HCT116 (cell line): ENCODE data around the gene BOC. TPM values are rescaled to one million over a fixed set of nuclear protein-coding genes. Genes with fewer than 3 reads are reported as not detected.

Source experiments
- ATAC-seq: fragments of 200-7000 bp; cut with Tn5 transposase; 2 replicates; pipeline ENCODE4 v1.9.1; 2020; ENCODE audit warnings: mild to moderate bottlenecking, moderate library complexity
- BruUV-seq: library from RNA; stranded (reverse); fragments of 400-500 nt; replicated peaks from 2 replicates; lab custom pipeline; 2021; lab: Mats Ljungman, UMichigan
- CTCF ChIA-PET: fragments of 300-600 bp; sonication (Branson Sonifier 250); formaldehyde crosslinking; loops from one replicate; lab custom pipeline; 2021; ENCODE audit warnings: antibody characterized with exemption; lab: Charles Lee
- POLR2A ChIA-PET: fragments of 300-600, 350-600 bp; sonication (Branson Sonifier 250); formaldehyde crosslinking; loops from one replicate; lab custom pipeline; 2021; ENCODE audit warnings: antibody characterized with exemption; lab: Charles Lee
- RAD21 ChIA-PET, 2 experiments: fragments of 300-600 bp; sonication (Branson Sonifier 250); formaldehyde crosslinking; loops; one replicate each; lab custom pipeline; 2023; ENCODE audit warnings: low total read pairs in 2 of 2; ENCODE audit not compliant: uncharacterized antibody in 2 of 2, unreplicated experiment in 2 of 2, low non-redundant PET in 1 of 2; lab: Charles Lee
- DNase-seq: peaks from one replicate; pipeline ENCODE4 v3.0.0-alpha.2; 2010; ENCODE audit warnings: low read depth, low spot score
- H2AFZ ChIP-seq: fragments of 200-600 bp; shearing (Covaris generic), sonication (generic); 2 replicates; pipeline ENCODE4 v1.6.1; 2017; ENCODE audit warnings: low read depth, mixed run types, mixed read lengths, antibody characterized with exemption, low read length; ENCODE audit not compliant: poor library complexity, severe bottlenecking
- H3K27ac ChIP-seq: 2 replicates; pipeline ENCODE4 v1.5.1; 2012; ENCODE audit warnings: low read depth, low read length
- H3K27me3 ChIP-seq: fragments of 200-600 bp; sonication (generic); 2 replicates; pipeline ENCODE4 v1.6.1; 2016; ENCODE audit warnings: mixed run types, low read length, mixed read lengths; ENCODE audit not compliant: insufficient read depth
- H3K36me3 ChIP-seq, 2 experiments: fragments of 200-500 bp in 1 of 2; fragments of 200-600 bp in 1 of 2; sonication (Bioruptor generic) in 1 of 2; sonication (generic) in 1 of 2; 2 replicates each; pipeline versions ENCODE4 v1.5.1 to v1.6.1; 2014 to 2016; ENCODE audit warnings: low read length in 2 of 2, inconsistent platforms in 1 of 2, mixed read lengths in 1 of 2, mixed run types in 1 of 2; ENCODE audit not compliant: insufficient read depth in 2 of 2, control insufficient read depth in 1 of 2
- H3K4me1 ChIP-seq, 2 experiments: fragments of 200-600 bp in 1 of 2; sonication (generic) in 1 of 2; 2 replicates each; pipeline versions ENCODE4 v1.5.1 to v1.6.1; 2012 to 2017; ENCODE audit warnings: low read length in 2 of 2, inconsistent platforms in 1 of 2, mild to moderate bottlenecking in 1 of 2, mixed read lengths in 1 of 2, mixed run types in 1 of 2, moderate library complexity in 1 of 2; ENCODE audit not compliant: insufficient read depth in 2 of 2, control insufficient read depth in 1 of 2
- H3K4me2 ChIP-seq: fragments of 200-600 bp; sonication (generic); 2 replicates; pipeline ENCODE4 v1.6.1; 2017; ENCODE audit warnings: mixed run types, low read length, mixed read lengths
- H3K4me3 ChIP-seq, 2 experiments: fragments of 200-600 bp in 1 of 2; sonication (generic) in 1 of 2; replicated peaks in 1 of 2; 2 replicates each; pipeline ENCODE4 v1.5.1; 2011 to 2016; ENCODE audit warnings: low read length in 2 of 2, control low read depth in 1 of 2, low read depth in 1 of 2, mild to moderate bottlenecking in 1 of 2, mixed read lengths in 1 of 2, mixed run types in 1 of 2
- H3K79me2 ChIP-seq: fragments of 200-600 bp; sonication (generic); 2 replicates; pipeline ENCODE4 v1.6.1; 2017; ENCODE audit warnings: mild to moderate bottlenecking, mixed run types, low read length, moderate library complexity, mixed read lengths; ENCODE audit not compliant: insufficient read depth
- H3K9ac ChIP-seq: fragments of 200-600 bp; sonication (generic); 2 replicates; pipeline ENCODE4 v1.6.1; 2016; ENCODE audit warnings: low read length, mixed read lengths
- H3K9me2 ChIP-seq: fragments of 200-600 bp; sonication (generic), shearing (Covaris generic); 2 replicates; pipeline ENCODE4 v1.6.1; 2017; ENCODE audit warnings: mixed run types, mild to moderate bottlenecking, moderate library complexity; ENCODE audit not compliant: insufficient read depth
- H3K9me3 ChIP-seq, 2 experiments: fragments of 200-500 bp in 1 of 2; fragments of 200-600 bp in 1 of 2; sonication (Bioruptor generic) in 1 of 2; sonication (generic) in 1 of 2; 2 replicates each; pipeline ENCODE4 v1.6.1; 2014 to 2017; ENCODE audit warnings: low read length in 2 of 2, mixed read lengths in 2 of 2, inconsistent platforms in 1 of 2, low read depth in 1 of 2, mild to moderate bottlenecking in 1 of 2, mixed run types in 1 of 2, moderate library complexity in 1 of 2; ENCODE audit not compliant: control insufficient read depth in 1 of 2, insufficient read depth in 1 of 2
- H4K20me1 ChIP-seq: fragments of 200-600 bp; sonication (generic), shearing (Covaris generic); 2 replicates; pipeline ENCODE4 v1.6.1; 2017; ENCODE audit warnings: mixed run types, mild to moderate bottlenecking, moderate library complexity; ENCODE audit not compliant: insufficient read depth
- ATF3 ChIP-seq: IDR thresholded peaks from 2 replicates; pipeline ENCODE4 v1.6.1; 2012
- CEBPB ChIP-seq: IDR thresholded peaks from 2 replicates; pipeline ENCODE4 v1.6.1; 2012; ENCODE audit warnings: low read depth
- CTCF ChIP-seq, 3 experiments: fragments of 200-600 bp in 1 of 3; sonication (generic) in 1 of 3; IDR thresholded peaks in 2 of 3; conservative IDR thresholded peaks in 1 of 3; 2 replicates each; pipeline ENCODE4 v1.5.1; 2012 to 2017; ENCODE audit warnings: low read depth in 2 of 3, low read length in 2 of 3, antibody characterized with exemption in 1 of 3, borderline replicate concordance in 1 of 3, control low read depth in 1 of 3, mild to moderate bottlenecking in 1 of 3, mixed read lengths in 1 of 3, mixed run types in 1 of 3, moderate library complexity in 1 of 3; ENCODE audit not compliant: insufficient read depth in 1 of 3
- EZH2 ChIP-seq: fragments of 200-600 bp; sonication (generic); IDR thresholded peaks from 2 replicates; pipeline ENCODE4 v1.6.1; 2017; ENCODE audit warnings: antibody characterized with exemption, mixed run types
- JUND ChIP-seq: IDR thresholded peaks from 2 replicates; pipeline ENCODE4 v1.6.1; 2012
- POLR2A ChIP-seq: IDR thresholded peaks from 2 replicates; pipeline ENCODE4 v1.7.0; 2011; ENCODE audit warnings: borderline replicate concordance; ENCODE audit not compliant: insufficient read depth, insufficient read length; ENCODE audit errors: extremely low read depth
- SIN3A ChIP-seq: IDR thresholded peaks from 2 replicates; pipeline ENCODE4 v1.6.1; 2012; ENCODE audit warnings: low read depth
- SP1 ChIP-seq: IDR thresholded peaks from 2 replicates; pipeline ENCODE4 v1.6.1; 2012; ENCODE audit warnings: low read depth
- TCF7L2 ChIP-seq: IDR thresholded peaks from 2 replicates; pipeline ENCODE4 v1.7.0; 2011; ENCODE audit warnings: borderline replicate concordance, inconsistent platforms; ENCODE audit not compliant: insufficient read depth, insufficient read length; ENCODE audit errors: extremely low read depth
- YY1 ChIP-seq: IDR thresholded peaks from 2 replicates; pipeline ENCODE4 v1.6.1; 2011; ENCODE audit warnings: low read length, low read depth, moderate library complexity, mild to moderate bottlenecking; ENCODE audit not compliant: insufficient replicate concordance; ENCODE audit errors: extremely low read depth
- ZNF274 ChIP-seq: fragments of 200-500 bp; sonication (Bioruptor generic); IDR thresholded peaks from 2 replicates; pipeline ENCODE4 v1.6.1; 2014; ENCODE audit warnings: mild to moderate bottlenecking, low read depth, low read length, inconsistent platforms
- intact Hi-C: fragments of 100-400 bp; cut with micrococcal nuclease; formaldehyde crosslinking; loops from 2 replicates; pipeline ENCODE4 v1.10.0; 2022
- total RNA-seq: library from RNA; stranded (reverse); gene quantifications from one replicate; pipeline ENCODE4 v1.2.1, GENCODE V29; 2021; ENCODE audit not compliant: unreplicated experiment

BOC gene
- total RNA-seq, 1 experiment from 2014 or later: 3.3 TPM

- TF ChIP-seq CEBPB (no peak), POLR2A (no peak), TCF7L2 (no peak), SP1 (no peak), SIN3A (no peak), YY1 (no peak), JUND (no peak), CTCF (IDR thresholded peaks at IDR 0.05 in 2 of 3, conservative IDR thresholded peaks at IDR 0.05 in 1 of 3; ENCODE audit: borderline replicate concordance in 1 of 3, insufficient read depth in 1 of 3, low read depth in 2 of 3, low read length in 2 of 3) (no peak), ATF3 (no peak), EZH2 (no peak), ZNF274 (no peak)
- Histone ChIP-seq H3K79me2 (no peaks in the 10 kb centered on the region), H3K4me1 (peaks cover 8 to 11% of the 10 kb centered on the region in 2 experiments; a peak in 3 of 4 replicates), H2AFZ (no peak overlapping the region), H3K9ac (no peak overlapping the region), H3K9me3 (no peaks in the 10 kb centered on the region), H3K27me3 (no peaks in the 10 kb centered on the region), H3K9me2 (no peaks in the 10 kb centered on the region), H3K27ac (no peak overlapping the region), H3K36me3 (no peaks in the 10 kb centered on the region), H3K4me3 (no peak overlapping the region), H3K4me2 (no peak overlapping the region), H4K20me1 (no peaks in the 10 kb centered on the region)
- DNase-seq (no peak), ATAC-seq (no peak)
- CTCF ChIA-PET: no interaction called here
- intact Hi-C loops: loop anchor here (10.0 kb wide), 1 partner anchor 333 kb away; no protein-coding TSS in a partner anchor
- BruUV-seq: no TSS peak
- POLR2A ChIA-PET: no interaction called here
- RAD21 ChIA-PET: no interaction called here
Measured at GRCh38 chr3:113291572-113291971, 80.2 kb downstream of the BOC start.
